A549 (cell line): ENCODE data around the gene ZC3H13. TPM values are rescaled to one million over a fixed set of nuclear protein-coding genes. Genes with fewer than 3 reads are reported as not detected.

Experiments used
- ATAC-seq, 2 experiments: fragments of 200-7000 bp in 1 of 2; fragments of >200 bp in 1 of 2; cut with Nextera tagmentation in 1 of 2; cut with Tn5 transposase in 1 of 2; 3 replicates each; pipeline versions ENCODE4 v1.8.0 to v1.9.1; 2018 to 2020; ENCODE audit warnings: mild to moderate bottlenecking in 1 of 2, moderate library complexity in 1 of 2
- CTCF ChIA-PET: fragments of 300-600 bp; sonication (Branson Sonifier 250); formaldehyde crosslinking; extraction: SDS; loops from one replicate; lab custom pipeline; 2021; ENCODE audit warnings: antibody characterized with exemption, inconsistent platforms; lab: Yijun Ruan, JAX
- POLR2A ChIA-PET: fragments of 350-600 bp; formaldehyde crosslinking; extraction: SDS; loops from one replicate; lab custom pipeline; 2021; ENCODE audit warnings: antibody characterized with exemption, inconsistent platforms; lab: Yijun Ruan, JAX
- DNase-seq, 2 experiments: peaks; one replicate each; pipeline versions ENCODE4 v3.0.0 to v3.0.0-alpha.2; 2011 to 2016; ENCODE audit warnings: low read depth in 1 of 2, low spot score in 1 of 2
- FAIRE-seq: peaks from 2 replicates; lab custom pipeline; 2011; peaks lifted over from hg19 to GRCh38; lab: Jason Lieb, UNC
- H3K27ac ChIP-seq, 2 experiments: fragments of >200 bp; sonication (Bioruptor Twin); formaldehyde crosslinking; 3 replicates each; pipeline ENCODE4 v1.5.1; 2016 to 2017
- H3K4me1 ChIP-seq: fragments of >200 bp; sonication (Bioruptor Twin); formaldehyde crosslinking; 3 replicates; pipeline ENCODE4 v1.6.1; 2016
- H3K4me2 ChIP-seq: fragments of >200 bp; sonication (Bioruptor Twin); formaldehyde crosslinking; 3 replicates; pipeline ENCODE4 v1.6.1; 2016
- H3K4me3 ChIP-seq: fragments of >200 bp; sonication (Bioruptor Twin); formaldehyde crosslinking; 3 replicates; pipeline ENCODE4 v1.5.1; 2016
- H3K9me3 ChIP-seq: fragments of >200 bp; sonication (Bioruptor Twin); formaldehyde crosslinking; 3 replicates; pipeline ENCODE4 v1.6.1; 2016
- ATOH8 ChIP-seq: fragments of 250-450 bp; sonication (Bioruptor Pico); IDR thresholded peaks from 2 replicates; pipeline ENCODE4 v1.5.0; 2020; ENCODE audit warnings: low read depth, mild to moderate bottlenecking, moderate library complexity
- CBX2 ChIP-seq: fragments of 200-600 bp; sonication (generic); IDR thresholded peaks from 2 replicates; pipeline ENCODE4 v1.6.1; 2016; ENCODE audit warnings: low read depth, mild to moderate bottlenecking, borderline replicate concordance
- CBX8 ChIP-seq: fragments of 200-600 bp; sonication (generic); IDR thresholded peaks from 2 replicates; pipeline ENCODE4 v1.6.1; 2016
- EHMT2 ChIP-seq: fragments of 200-600 bp; sonication (generic); IDR thresholded peaks from 2 replicates; pipeline ENCODE4 v1.6.1; 2016; ENCODE audit warnings: antibody characterized with exemption, low read depth, mild to moderate bottlenecking, moderate library complexity
- ELK1 ChIP-seq: fragments of 150-350 bp; IDR thresholded peaks from 2 replicates; pipeline ENCODE4 v1.6.1; 2014; ENCODE audit warnings: low read depth, mild to moderate bottlenecking, low read length
- ESRRA ChIP-seq: fragments of 150-350 bp; IDR thresholded peaks from 2 replicates; pipeline ENCODE4 v1.6.1; 2014; ENCODE audit warnings: mild to moderate bottlenecking, low read length, borderline replicate concordance
- GATA3 ChIP-seq: IDR thresholded peaks from 2 replicates; pipeline ENCODE4 v1.6.1; 2012; ENCODE audit warnings: borderline replicate concordance
- HEYL ChIP-seq: fragments of 250-450 bp; sonication (Bioruptor Pico); IDR thresholded peaks from 2 replicates; pipeline ENCODE4 v1.8.0; 2021; ENCODE audit warnings: mild to moderate bottlenecking, moderate library complexity
- HMGXB4 ChIP-seq: fragments of 250-450 bp; sonication (Bioruptor Pico); IDR thresholded peaks from 2 replicates; pipeline ENCODE4 v1.5.0; 2021; ENCODE audit warnings: mild to moderate bottlenecking, moderate library complexity, borderline replicate concordance
- HOXA7 ChIP-seq: fragments of 250-450 bp; sonication (Bioruptor Pico); IDR thresholded peaks from 2 replicates; pipeline ENCODE4 v1.5.0; 2020; ENCODE audit warnings: mild to moderate bottlenecking, moderate library complexity
- HOXB13 ChIP-seq: fragments of 250-450 bp; sonication (Bioruptor Pico); IDR thresholded peaks from 2 replicates; pipeline ENCODE4 v1.5.0; 2020; ENCODE audit warnings: low read depth, mild to moderate bottlenecking, moderate library complexity
- JUNB ChIP-seq: fragments of >200 bp; sonication (Bioruptor Twin); formaldehyde crosslinking; IDR thresholded peaks from 2 replicates; pipeline ENCODE4 v1.6.1; 2016
- KDM5A ChIP-seq: fragments of 200-600 bp; sonication (generic); IDR thresholded peaks from 2 replicates; pipeline ENCODE4 v1.6.1; 2016; ENCODE audit warnings: antibody characterized with exemption, mild to moderate bottlenecking
- MAFK ChIP-seq: fragments of 450-650 bp; IDR thresholded peaks from 2 replicates; pipeline ENCODE4 v1.6.1; 2014; ENCODE audit not compliant: partially characterized antibody
- MAX ChIP-seq: IDR thresholded peaks from 2 replicates; pipeline ENCODE4 v1.6.1; 2012
- NR3C1 ChIP-seq: fragments of >200 bp; sonication (Bioruptor Twin); formaldehyde crosslinking; IDR thresholded peaks from 3 replicates; pipeline ENCODE4 v1.6.1; 2017
- POLR2A ChIP-seq: IDR thresholded peaks from 2 replicates; pipeline ENCODE4 v1.6.1; 2012; ENCODE audit warnings: mild to moderate bottlenecking, low read length
- RARB ChIP-seq: fragments of 250-450 bp; sonication (Bioruptor Pico); IDR thresholded peaks from 2 replicates; pipeline ENCODE4 v1.8.0; 2021; ENCODE audit warnings: mild to moderate bottlenecking, moderate library complexity
- RFX5 ChIP-seq: fragments of 450-650 bp; IDR thresholded peaks from 2 replicates; pipeline ENCODE4 v1.7.1; 2014; ENCODE audit warnings: antibody characterized with exemption, mild to moderate bottlenecking, moderate library complexity
- RNF2 ChIP-seq: fragments of 200-600 bp; sonication (generic); IDR thresholded peaks from 2 replicates; pipeline ENCODE4 v1.6.1; 2016; ENCODE audit warnings: low read depth, mild to moderate bottlenecking, antibody characterized with exemption, moderate library complexity, borderline replicate concordance
- SREBF2 ChIP-seq: fragments of 450-650 bp; IDR thresholded peaks from 2 replicates; pipeline ENCODE4 v1.6.1; 2014; ENCODE audit warnings: mild to moderate bottlenecking, moderate library complexity
- TFCP2L1 ChIP-seq: fragments of 250-450 bp; sonication (Bioruptor Pico); IDR thresholded peaks from 2 replicates; pipeline ENCODE4 v1.5.0; 2021; ENCODE audit warnings: mild to moderate bottlenecking
- TP53 ChIP-seq: fragments of 250-450 bp; sonication (Bioruptor Pico); IDR thresholded peaks from 2 replicates; pipeline ENCODE4 v1.5.0; 2021; ENCODE audit warnings: mild to moderate bottlenecking, moderate library complexity
- USF2 ChIP-seq: fragments of 450-650 bp; IDR thresholded peaks from 2 replicates; pipeline ENCODE4 v1.6.1; 2014; ENCODE audit warnings: antibody characterized with exemption
- ZC3H11A ChIP-seq: fragments of 450-650 bp; IDR thresholded peaks from 2 replicates; pipeline ENCODE4 v1.6.1; 2014; ENCODE audit warnings: antibody characterized with exemption, mild to moderate bottlenecking
- ZNF302 ChIP-seq: fragments of 250-450 bp; sonication (Bioruptor Pico); IDR thresholded peaks from 2 replicates; pipeline ENCODE4 v1.9.0; 2021; ENCODE audit warnings: inconsistent platforms, mild to moderate bottlenecking, moderate library complexity
- ZSCAN20 ChIP-seq: fragments of 250-450 bp; sonication (Bioruptor Pico); IDR thresholded peaks from 2 replicates; pipeline ENCODE4 v1.8.0; 2022; ENCODE audit warnings: mild to moderate bottlenecking, moderate library complexity
- WGBS: methylation state at CpG from one replicate; pipeline ENCODE4 v1.1.6; 2017; ENCODE audit errors: missing lambda C conversion rate; 5-methylcytosine and 5-hydroxymethylcytosine counted together
- polyA plus RNA-seq, 4 experiments: library from polyadenylated mRNA; depleted of rRNA in 3 of 4; stranded (reverse); fragments of >200 nt; fragmentation: RNase III in 1 of 4; extraction: RNeasy Plus Mini Kit Qiagen cat#74134 plus additional on column Dnase treatment in 1 of 4; gene quantifications; 2 replicates in 3 of 4; 3 replicates in 1 of 4; pipeline ENCODE4 v1.2.3, GENCODE V29; 2011 to 2017

ZC3H13 gene
- polyA plus RNA-seq, 2 of the 4 experiments (the other 2 are of a cell fraction), result 9.5 to 17.5 TPM

GRCh38 chr13:46075811-46076210, 23.3 kb upstream of the ZC3H13 start:
- FAIRE-seq, result no peak

GRCh38 chr13:46071590-46072249, 19.2 kb upstream of the ZC3H13 start:
- POLR2A ChIA-PET, result no interaction called here
- ATAC-seq (no peak), DNase-seq (peak in 1 of 2 experiments; percentile 4), FAIRE-seq (no peak)
- CTCF ChIA-PET, result no interaction called here
- no peaks in the 10 kb centered on the region for H3K9me3 ChIP-seq
- H3K4me3 ChIP-seq, result no peak overlapping the region
- no peaks in the 10 kb centered on the region for H3K4me1 ChIP-seq
- no peak overlapping the region for H3K4me2 ChIP-seq
- no peak for TF ChIP-seq ATOH8 (CRISPR knock-in tag)
- TF ChIP-seq KDM5A, result no peak
- TF ChIP-seq USF2, result no peak
- no peak for TF ChIP-seq ELK1
- no peak for TF ChIP-seq TFCP2L1 (CRISPR knock-in tag)
- TF ChIP-seq CBX2, result no peak
- WGBS, result 89% methylated on average over 5 of the region's 5 CpGs
- no peak overlapping the region for H3K27ac ChIP-seq

More at GRCh38 chr13:46075811-46076210, 23.3 kb upstream of the ZC3H13 start:
- DNase-seq, result no peak
- Histone ChIP-seq H3K4me1 (no peaks in the 10 kb centered on the region), H3K27ac (no peak overlapping the region), H3K4me2 (no peak overlapping the region), H3K9me3 (no peaks in the 10 kb centered on the region), H3K4me3 (no peak overlapping the region)
- CTCF ChIA-PET, result no interaction called here
- WGBS, result 100% methylated on average over 1 of the region's 1 CpG
- TF ChIP-seq SREBF2 (no peak), EHMT2 (no peak), RFX5 (no peak), NR3C1 (no peak), MAFK (no peak), ZSCAN20 (CRISPR knock-in tag) (no peak), GATA3 (no peak), JUNB (no peak), HEYL (no peak), TP53 (CRISPR knock-in tag) (no peak), CBX2 (no peak)
- POLR2A ChIA-PET, result no interaction called here
- no peak for ATAC-seq

- 94% methylated on average over 2 of the region's 2 CpGs for WGBS
- Histone ChIP-seq H3K27ac (peak overlapping the region in 1 of 2 experiments; percentile 74; a peak in 1 of 6 replicates), H3K4me3 (no peak overlapping the region), H3K4me1 (peaks cover 12% of the 10 kb centered on the region; the same call in 2 of the 3 replicates), H3K4me2 (no peak overlapping the region), H3K9me3 (no peaks in the 10 kb centered on the region)
- ChIA-PET CTCF (interaction anchor here (1.0 kb wide), 1 partner anchor 64 kb away, joined by 3 read pairs; no protein-coding TSS in a partner anchor), POLR2A (no interaction called here)
- DNase-seq (no peak), ATAC-seq (no peak), FAIRE-seq (no peak)
- no peak for TF ChIP-seq ZC3H11A
- no peak for TF ChIP-seq POLR2A
- TF ChIP-seq ZNF302 (CRISPR knock-in tag), result no peak
- TF ChIP-seq HOXA7 (CRISPR knock-in tag), result no peak
- no peak for TF ChIP-seq ESRRA
- TF ChIP-seq ZSCAN20 (CRISPR knock-in tag), result no peak
- no peak for TF ChIP-seq MAX
- TF ChIP-seq RNF2, result no peak
- TF ChIP-seq HOXB13 (CRISPR knock-in tag), result no peak
- no peak for TF ChIP-seq RARB (CRISPR knock-in tag)
- no peak for TF ChIP-seq ATOH8 (CRISPR knock-in tag)
- no peak for TF ChIP-seq HMGXB4
- TF ChIP-seq CBX8, result no peak
Observed at GRCh38 chr13:46063292-46063691, 10.7 kb upstream of the ZC3H13 start.
